GM18502 (cell line): ENCODE measurements around the gene DNAJB8.

Experiments
- ATAC-seq: cut with Tn5 transposase; IDR thresholded peaks from one replicate; pipeline ENCODE4 v1.9.1; 2021; ENCODE audit warnings: mild to moderate bottlenecking; ENCODE audit not compliant: unreplicated experiment, poor library complexity

DNAJB8 gene

GRCh38 chr3:128495435-128495970 lies 28.8 kb upstream of the DNAJB8 start:
- no peak for ATAC-seq

DNA sequence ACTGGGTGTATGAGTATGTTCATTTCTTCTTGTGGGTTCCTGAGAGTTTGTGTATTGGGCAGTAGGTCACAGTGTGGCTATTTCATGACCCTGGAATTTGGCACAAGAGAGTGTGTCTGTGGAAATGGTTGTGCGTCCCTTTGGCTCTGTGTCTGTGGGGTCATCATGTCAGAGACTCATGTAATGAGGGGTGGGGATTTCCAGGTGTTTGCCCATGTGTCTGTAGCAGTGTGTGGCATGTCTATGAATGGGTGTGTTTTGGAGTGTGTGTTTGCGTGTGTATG lies 27.6 kb upstream of the DNAJB8 start:
- no peak for ATAC-seq

DNA sequence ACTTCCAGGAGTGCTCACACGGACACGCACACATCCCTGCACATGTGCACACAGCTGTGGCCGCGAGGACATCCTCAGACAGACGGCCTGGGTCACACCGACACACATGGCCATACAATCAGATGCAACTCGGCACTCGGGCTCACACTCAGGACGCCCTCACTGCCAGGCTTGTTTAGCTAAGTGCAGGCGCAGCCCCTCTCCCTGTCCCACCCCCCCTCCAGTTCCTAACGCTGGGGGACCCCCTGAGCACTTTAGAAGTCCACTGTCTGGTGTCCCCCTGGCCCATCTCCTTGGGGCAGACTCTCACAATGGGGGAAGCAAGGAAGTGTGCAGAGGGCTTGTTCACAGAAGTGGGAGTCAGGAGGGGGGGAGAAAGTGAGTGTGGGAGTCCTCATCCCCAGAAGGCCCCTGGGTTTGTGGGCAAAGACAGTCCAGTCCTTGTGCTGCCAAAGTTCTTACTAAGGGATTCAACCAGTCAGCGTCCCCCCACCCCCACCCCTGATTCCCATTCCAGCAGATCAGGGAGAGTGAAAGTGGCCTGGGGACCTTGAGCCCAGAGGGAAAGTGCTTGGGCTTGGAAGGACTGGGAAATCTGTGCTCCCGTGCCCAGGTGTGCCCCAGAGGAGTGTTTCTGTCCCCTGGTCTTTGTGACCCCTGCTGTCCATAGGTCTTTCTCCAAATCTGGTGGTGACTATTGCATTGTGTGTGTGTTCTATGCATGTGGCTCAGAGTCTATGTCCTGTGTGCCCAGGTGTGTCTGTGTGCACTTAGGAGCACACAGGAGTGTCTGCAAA lies 27.1 kb upstream of the DNAJB8 start:
- no peak for ATAC-seq

DNA sequence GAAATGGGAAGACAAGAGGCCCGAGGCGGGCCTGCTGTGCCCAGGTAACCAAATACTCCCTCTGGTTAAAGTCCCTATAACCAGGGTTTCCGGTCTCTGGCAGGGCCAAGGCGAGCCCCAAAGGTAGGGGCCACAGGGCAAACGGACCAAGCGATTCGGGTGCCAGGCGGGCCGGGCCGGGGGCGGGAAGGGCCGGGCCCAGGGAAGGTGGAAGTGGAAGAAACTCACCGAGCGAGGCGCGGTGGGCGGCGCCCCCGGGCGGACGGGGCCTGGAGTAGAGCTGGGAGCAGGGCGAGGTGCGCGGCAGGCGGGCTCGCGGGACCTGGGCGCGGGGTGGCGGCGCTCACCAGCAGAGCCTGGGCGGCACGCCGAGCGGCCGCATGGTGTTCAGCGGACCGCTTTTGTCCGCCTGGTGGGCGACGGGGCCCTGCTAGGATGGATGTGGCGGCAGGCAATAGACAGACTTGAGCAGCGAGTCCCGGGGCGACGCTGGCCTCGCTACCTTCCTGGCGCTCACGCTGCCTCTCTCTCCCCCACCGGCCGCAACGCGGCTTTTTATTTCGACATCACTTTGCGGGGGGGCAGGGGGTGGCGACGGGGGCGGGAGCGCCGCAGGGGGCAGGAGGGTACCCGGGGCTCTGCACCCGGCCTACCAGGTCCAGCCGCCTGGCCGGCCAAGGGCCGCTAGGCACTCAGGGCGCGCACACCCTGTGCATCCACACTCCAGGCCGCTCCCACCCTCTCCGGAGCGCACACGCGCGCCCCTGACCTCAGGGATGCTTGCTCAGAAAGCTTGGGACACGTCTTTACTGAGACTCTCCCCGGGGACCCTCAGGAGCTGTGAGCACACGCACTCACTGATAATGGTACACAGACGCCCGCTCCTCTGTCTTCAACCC lies 26.2 kb upstream of the DNAJB8 start, which contains the start of gene GATA2:
GATA2 (minus strand) TSS at position 531 of the 899 bp plus-strand sequence. CDS start 6,170 bp downstream, outside the sequence.
- no peak for ATAC-seq

GRCh38 chr3:128491941-128492670 lies 25.4 kb upstream of the DNAJB8 start:
- no peak for ATAC-seq

DNA sequence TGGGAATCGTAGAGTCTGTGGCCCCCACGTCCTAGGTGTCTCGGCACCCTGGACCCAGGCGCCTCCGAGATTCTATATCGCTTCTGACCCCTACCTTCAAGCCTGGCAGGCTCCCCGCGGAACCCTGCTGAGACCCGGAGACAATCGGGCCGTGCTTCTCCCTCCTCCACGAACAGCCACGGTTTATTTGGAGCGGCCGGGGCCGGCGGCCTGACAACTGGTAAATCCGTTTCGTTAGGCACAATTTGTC lies 24.9 kb upstream of the DNAJB8 start:
- ATAC-seq, result no peak

GRCh38 chr3:128490915-128491690 lies 24.4 kb upstream of the DNAJB8 start:
- ATAC-seq, result no peak

GRCh38 chr3:128490650-128490914 lies 23.9 kb upstream of the DNAJB8 start:
- ATAC-seq, result no peak

- ATAC-seq, result no peak
These were observed 23.4 kb upstream of the DNAJB8 start for GRCh38 chr3:128489927-128490649.

GRCh38 chr3:128489674-128489926 lies 22.9 kb upstream of the DNAJB8 start:
- no peak for ATAC-seq

DNA sequence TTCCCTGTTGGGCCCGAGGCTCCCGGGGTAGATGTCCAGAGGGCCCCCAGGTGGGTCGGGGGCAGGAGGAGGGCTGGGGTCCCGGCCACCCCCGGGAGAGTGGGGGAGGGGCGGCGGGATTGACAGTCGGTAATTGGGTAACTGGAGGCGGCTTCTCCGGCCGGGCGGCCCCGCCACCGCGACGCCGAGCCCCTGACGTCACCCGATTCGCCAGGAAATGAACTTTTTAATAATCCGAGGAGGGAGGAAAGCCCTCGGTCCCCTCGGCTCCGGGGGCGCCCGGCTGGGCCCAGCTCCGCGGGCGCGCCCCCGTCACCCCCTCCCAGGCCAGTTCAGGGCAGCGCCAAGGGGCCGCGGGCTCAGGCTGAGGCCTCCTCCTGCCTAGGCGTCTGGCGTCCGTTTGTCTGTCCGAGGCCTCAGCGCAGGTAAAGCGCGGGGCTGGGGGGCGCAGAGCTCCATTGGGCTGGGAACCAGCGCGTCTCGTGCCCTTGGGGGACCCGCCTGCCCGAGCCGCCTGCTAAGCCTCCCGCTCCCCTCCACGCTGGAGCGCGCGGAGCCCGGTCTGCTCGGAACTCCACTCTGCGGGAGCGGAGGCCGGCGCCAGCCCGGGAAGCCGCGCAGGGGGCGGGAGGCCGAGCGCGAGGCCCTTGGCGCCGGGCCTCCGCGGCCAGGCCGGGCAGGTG lies 22.4 kb upstream of the DNAJB8 start:
- no peak for ATAC-seq

- ATAC-seq, result no peak
These were observed 21.9 kb upstream of the DNAJB8 start for GRCh38 chr3:128488636-128488990.

DNA sequence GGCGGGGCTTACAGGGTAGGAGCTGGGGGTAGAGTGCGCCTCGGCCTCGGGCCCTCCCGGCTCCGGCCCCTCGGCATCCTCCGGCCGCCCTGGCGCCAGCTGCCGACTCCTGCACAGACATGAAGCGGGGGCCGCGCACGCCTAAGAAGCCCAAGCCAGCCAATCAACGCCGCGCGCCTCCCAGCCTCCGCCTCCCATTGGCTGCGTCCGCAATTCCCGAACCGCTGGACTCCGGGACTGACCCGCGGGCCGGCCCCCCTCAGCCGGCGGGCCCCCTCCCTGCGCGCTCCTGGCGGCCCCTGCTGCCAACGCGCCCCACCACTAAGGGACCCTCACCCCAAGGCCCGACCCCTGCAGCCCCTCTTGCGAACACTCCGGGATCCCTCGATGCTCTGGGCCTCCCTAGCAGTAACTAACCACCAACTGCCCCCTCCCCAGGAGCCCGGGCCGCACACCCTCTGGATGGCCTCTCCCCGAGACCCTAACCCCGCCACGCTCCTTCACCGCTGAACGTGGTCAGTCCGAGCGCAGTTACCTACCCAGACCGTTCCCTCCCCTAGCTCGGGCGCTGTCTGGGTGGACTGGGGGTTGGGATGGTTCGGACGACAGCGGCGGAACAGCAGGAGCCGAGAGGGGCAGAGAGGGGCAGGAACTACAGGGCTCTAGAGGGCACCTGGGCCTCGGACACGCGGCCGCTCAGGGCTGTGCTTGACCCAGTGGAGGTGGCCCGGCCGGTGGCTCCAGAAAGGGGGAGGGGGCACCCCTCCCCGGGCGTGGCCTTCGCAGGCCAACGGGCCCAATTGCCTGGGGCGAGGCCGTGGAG lies 21.3 kb upstream of the DNAJB8 start:
- ATAC-seq, result no peak

DNA sequence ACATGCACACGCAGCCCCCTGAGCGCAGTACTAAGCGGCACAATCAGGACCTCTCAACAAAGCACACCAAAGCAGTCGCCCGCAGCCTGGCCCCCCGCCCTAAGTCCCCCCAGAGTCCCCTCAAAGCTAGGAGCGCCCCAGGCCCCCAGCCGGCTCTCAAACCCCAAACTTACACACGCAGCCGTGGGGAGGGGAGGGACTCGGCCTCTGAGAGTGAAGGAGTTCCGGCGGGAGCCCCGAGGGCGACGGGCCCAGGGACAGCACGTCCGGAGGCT lies 20.8 kb upstream of the DNAJB8 start:
- no peak for ATAC-seq

DNA sequence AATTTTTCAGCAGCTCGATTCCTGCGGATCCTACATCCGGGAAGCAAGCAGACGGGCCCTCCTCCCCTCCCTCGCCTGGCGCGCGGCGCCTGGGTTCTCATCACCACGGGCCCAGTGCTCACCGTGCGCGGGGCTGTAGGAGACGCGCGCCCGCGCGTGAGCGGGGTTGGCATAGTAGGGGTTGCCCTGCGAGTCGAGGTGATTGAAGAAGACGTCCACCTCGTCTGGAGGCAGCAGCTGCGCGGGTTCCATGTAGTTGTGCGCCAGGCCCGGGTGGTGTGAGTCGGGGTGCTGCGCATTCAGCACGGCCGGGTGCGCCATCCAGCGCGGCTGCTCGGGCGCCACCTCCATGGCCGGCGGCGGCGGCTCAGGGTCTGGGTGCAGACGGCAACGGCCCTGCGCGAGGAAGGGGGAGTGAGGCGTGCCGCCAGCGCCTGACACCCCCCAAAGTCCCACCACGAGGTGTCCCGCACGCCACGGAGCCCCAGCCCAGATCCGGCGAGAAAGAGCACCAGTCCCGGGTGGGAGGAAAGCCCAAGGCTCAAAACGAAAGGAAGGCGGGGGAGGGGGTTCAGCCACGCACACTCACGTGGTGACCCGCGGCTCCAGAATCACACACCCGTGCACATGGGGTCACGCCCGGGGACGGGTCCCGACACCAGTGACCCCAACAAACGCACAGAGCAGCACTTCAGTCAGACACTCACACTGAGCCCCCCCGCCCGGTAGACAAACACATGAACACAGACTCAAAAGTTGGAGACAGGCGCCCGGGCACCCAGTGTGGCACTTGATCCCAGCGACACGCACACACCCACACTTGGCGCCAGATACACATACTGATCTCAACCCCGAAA lies 20.2 kb upstream of the DNAJB8 start:
- ATAC-seq, result no peak

DNA sequence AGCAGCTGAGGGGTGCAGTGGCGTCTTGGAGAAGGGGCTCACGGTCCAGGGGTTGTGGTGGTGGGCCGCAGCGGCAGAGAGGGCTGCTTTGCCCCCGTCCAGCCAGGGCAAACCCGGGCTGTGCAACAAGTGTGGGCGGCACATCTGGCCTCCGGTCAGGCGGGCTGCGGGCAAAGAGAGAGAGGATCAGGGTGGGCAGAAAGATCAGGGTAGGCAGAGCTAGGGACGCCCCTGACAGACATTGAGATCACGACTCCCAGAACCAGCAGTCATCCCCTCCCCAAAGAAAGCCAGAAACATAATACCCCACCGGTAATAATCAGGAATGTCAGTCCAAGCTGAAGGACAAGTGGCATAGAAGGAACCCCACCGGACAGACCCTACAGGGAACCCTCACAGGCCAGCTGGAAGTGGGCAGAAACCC lies 19.5 kb upstream of the DNAJB8 start:
- ATAC-seq, result no peak

DNA sequence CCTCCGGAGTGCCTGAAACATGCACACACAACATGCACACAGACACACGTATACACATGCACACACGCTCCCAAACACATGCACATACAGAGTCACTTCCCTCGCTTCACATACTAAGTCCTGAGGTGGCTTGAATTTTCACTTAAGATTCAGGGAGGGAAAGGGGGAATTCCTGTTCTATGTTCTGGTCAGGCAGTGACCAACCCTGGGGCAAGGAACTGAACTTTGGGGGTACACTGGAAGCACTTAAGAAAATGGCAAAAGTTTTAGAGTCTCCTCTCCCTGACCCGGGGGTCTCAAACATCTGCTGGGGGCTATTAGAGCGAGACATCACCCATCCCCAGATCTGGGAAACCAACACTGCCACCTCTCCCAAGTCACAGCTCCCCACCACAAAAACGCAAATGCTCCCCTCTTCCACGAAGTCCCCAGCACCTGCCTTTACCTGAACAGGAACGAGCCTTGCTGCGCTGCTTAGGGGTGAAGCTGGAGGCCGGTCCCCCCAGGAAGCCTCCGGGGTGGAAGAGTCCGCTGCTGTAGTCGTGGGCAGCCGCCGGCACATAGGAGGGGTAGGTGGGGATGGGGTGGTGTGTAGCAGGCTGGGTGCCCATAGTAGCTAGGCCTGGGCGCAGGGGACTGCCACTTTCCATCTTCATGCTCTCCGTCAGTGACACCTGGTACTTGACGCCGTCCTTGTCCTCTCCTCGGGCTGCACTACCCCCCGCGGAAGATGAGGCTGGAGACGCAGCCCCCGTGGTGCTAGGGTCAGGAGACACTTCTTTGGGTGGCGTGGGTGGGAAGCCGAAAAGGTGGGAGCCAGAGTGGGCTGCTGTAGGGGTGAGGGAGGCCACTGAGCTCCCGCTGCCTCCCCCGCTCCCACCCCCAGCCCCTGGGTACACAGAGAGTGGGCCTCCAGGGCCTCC lies 18.9 kb upstream of the DNAJB8 start:
- no peak for ATAC-seq
